Mesenteric fat pad (tissue), 1 donor: ENCODE data around the gene GLP2R. TPM values are rescaled to one million over a fixed set of nuclear protein-coding genes. Genes with fewer than 3 reads are reported as not detected.

Source experiments
- DNase-seq: peaks from one replicate; pipeline ENCODE4 v3.0.0-alpha.2; 2020; ENCODE audit warnings: low spot score
- total RNA-seq: library from RNA; stranded (reverse); fragmentation: NEBNext Ultra II Directional; extraction: Animal tissue kit (Norgen Biotek cat#: 25700); gene quantifications from one replicate; pipeline ENCODE4 v1.2.1, GENCODE V29; 2021
- donor health status: DM: yes; HTN: yes; CAD: no.

GLP2R gene
- total RNA-seq, 1 donor from 2014 or later: 6.7 TPM

- no peak for DNase-seq
These were observed 24.4 kb downstream of the GLP2R start for GRCh38 chr17:9850151-9850550.

GRCh38 chr17:9854255-9854654, 28.5 kb downstream of the GLP2R start:
- DNase-seq: no peak

- no peak for DNase-seq
These were observed 29.3 kb downstream of the GLP2R start for GRCh38 chr17:9855036-9855435.

- DNase-seq: no peak
These were observed 34.1 kb downstream of the GLP2R start for GRCh38 chr17:9859781-9860180.

GRCh38 chr17:9860851-9861250, 35.1 kb downstream of the GLP2R start:
- no peak for DNase-seq

GRCh38 chr17:9862220-9862619, 36.5 kb downstream of the GLP2R start:
- DNase-seq: no peak

GRCh38 chr17:9862949-9863348, 37.2 kb downstream of the GLP2R start:
- DNase-seq: no peak

- no peak for DNase-seq
These were observed 39.9 kb downstream of the GLP2R start for GRCh38 chr17:9865586-9865985.

GRCh38 chr17:9868552-9868951, 42.8 kb downstream of the GLP2R start:
- DNase-seq: no peak

GRCh38 chr17:9872852-9873251, 47.1 kb downstream of the GLP2R start:
- no peak for DNase-seq

GRCh38 chr17:9874722-9875121, 49.0 kb downstream of the GLP2R start:
- DNase-seq: no peak

GRCh38 chr17:9875441-9875840, 49.7 kb downstream of the GLP2R start:
- DNase-seq: no peak

GRCh38 chr17:9878356-9878755, 52.6 kb downstream of the GLP2R start:
- no peak for DNase-seq

GRCh38 chr17:9878786-9879525, 53.2 kb downstream of the GLP2R start:
- DNase-seq: no peak

GRCh38 chr17:9880582-9880999, 54.9 kb downstream of the GLP2R start:
- no peak for DNase-seq

- no peak for DNase-seq
These were observed 57.7 kb downstream of the GLP2R start for GRCh38 chr17:9883451-9883850.

GRCh38 chr17:9886141-9886930, 60.6 kb downstream of the GLP2R start:
- DNase-seq: no peak

GRCh38 chr17:9887508-9887907, 61.8 kb downstream of the GLP2R start:
- no peak for DNase-seq

GRCh38 chr17:9890124-9890523, 64.4 kb downstream of the GLP2R start:
- no peak for DNase-seq

GRCh38 chr17:9893411-9894012, 67.8 kb downstream of the GLP2R start:
- no peak for DNase-seq

GRCh38 chr17:9894231-9894630, 68.5 kb downstream of the GLP2R start:
- DNase-seq: no peak

GRCh38 chr17:9895923-9896322, 70.2 kb downstream of the GLP2R start:
- no peak for DNase-seq
